HG03066 (cell line): ENCODE data around the gene PRR12.

Source experiments
- ATAC-seq: cut with Tn5 transposase; IDR thresholded peaks from one replicate; pipeline ENCODE4 v1.9.1; 2021; ENCODE audit warnings: low read depth; ENCODE audit not compliant: unreplicated experiment

The PRR12 gene

GRCh38 chr19:49662011-49662410 is 71.0 kb downstream of the PRR12 start:
- ATAC-seq: no peak

- ATAC-seq: no peak
These were observed 72.2 kb downstream of the PRR12 start for GRCh38 chr19:49663224-49663623.

- no peak for ATAC-seq
These were observed 73.4 kb downstream of the PRR12 start for GRCh38 chr19:49664171-49665035.

- ATAC-seq: no peak
These were observed 74.0 kb downstream of the PRR12 start for GRCh38 chr19:49665036-49665350.

- ATAC-seq: peak; percentile 77
These were observed 74.6 kb downstream of the PRR12 start, which contains the start of the genes BCL2L12 and IRF3 for GRCh38 chr19:49665351-49666119. TSS of gene BCL2L12 (plus strand) at chr19:49665933. CDS start at chr19:49666693, 760 bp downstream. TSS of gene IRF3 (minus strand) at chr19:49665857. CDS start at chr19:49664838, 1,019 bp downstream.

- ATAC-seq: no peak
These were observed 75.1 kb downstream of the PRR12 start for GRCh38 chr19:49666120-49666444.

- no peak for ATAC-seq
These were observed 76.5 kb downstream of the PRR12 start for GRCh38 chr19:49667473-49667872.

- no peak for ATAC-seq
These were observed 78.5 kb downstream of the PRR12 start for GRCh38 chr19:49669516-49669915.

GRCh38 chr19:49672131-49672919 is 81.3 kb downstream of the PRR12 start:
- ATAC-seq: no peak
